ENCODE measurements around the gene APOC4.

DNA sequence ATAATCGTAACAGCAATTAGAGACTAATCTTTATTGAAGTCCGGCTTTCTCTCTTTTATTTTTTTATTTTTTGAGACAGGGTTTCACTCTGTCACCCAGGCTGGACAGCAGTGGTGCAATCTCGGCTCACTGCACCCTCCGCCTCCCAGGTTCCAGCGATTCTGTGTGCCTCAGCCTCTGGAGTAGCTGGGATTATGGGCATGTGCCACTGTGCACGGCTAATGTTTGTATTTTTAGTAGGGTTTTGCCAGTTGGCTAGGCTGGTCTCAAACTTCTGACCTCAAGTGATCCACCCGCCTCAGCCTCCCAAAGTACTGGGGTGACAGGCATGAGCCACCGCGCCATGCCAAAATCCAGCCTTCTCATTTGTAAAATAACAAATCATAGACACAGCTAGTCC lies 7.5 kb downstream of the APOC4 start:
- no peak for TF ChIP-seq POLR2AphosphoS5 (IDR thresholded peaks at IDR 0.05)
- TF ChIP-seq, protein P1, sequence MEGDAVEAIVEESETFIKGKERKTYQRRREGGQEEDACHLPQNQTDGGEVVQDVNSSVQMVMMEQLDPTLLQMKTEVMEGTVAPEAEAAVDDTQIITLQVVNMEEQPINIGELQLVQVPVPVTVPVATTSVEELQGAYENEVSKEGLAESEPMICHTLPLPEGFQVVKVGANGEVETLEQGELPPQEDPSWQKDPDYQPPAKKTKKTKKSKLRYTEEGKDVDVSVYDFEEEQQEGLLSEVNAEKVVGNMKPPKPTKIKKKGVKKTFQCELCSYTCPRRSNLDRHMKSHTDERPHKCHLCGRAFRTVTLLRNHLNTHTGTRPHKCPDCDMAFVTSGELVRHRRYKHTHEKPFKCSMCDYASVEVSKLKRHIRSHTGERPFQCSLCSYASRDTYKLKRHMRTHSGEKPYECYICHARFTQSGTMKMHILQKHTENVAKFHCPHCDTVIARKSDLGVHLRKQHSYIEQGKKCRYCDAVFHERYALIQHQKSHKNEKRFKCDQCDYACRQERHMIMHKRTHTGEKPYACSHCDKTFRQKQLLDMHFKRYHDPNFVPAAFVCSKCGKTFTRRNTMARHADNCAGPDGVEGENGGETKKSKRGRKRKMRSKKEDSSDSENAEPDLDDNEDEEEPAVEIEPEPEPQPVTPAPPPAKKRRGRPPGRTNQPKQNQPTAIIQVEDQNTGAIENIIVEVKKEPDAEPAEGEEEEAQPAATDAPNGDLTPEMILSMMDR (IDR thresholded peaks at IDR 0.05), result no peak
- TF ChIP-seq POLR2A (IDR thresholded peaks at IDR 0.05), result no peak

All from prostate gland (tissue), 2 donors.